Measurements from ENCODE around the gene SHFL.
A peak's percentile ranks its signal among the peaks of the same experiment; 100 is the strongest.

The SHFL gene

GRCh38 chr19:10116866-10117616 lies 30.9 kb downstream of the SHFL start:
- TF ChIP-seq ZNF529 (tag by site-specific recombination; IDR thresholded peaks at IDR 0.05; ENCODE audit: insufficient replicate concordance) = no peak
- TF ChIP-seq PATZ1 (tag by site-specific recombination; IDR thresholded peaks at IDR 0.05) = 0 out of 2 replicates have a peak, but pooled peaks have one; percentile 24
- H3K4me3 ChIP-seq (ENCODE audit: low read depth, low read length) = no peak overlapping the region
- no peak overlapping the region for H3K27ac ChIP-seq (ENCODE audit: extremely low read depth, low read depth, low read length)
- CTCF ChIA-PET = interaction anchor here (0.6 to 1.6 kb wide), 5 partner anchors 18 to 296 kb away, joined by 3 to 11 read pairs (median 4); no protein-coding TSS in a partner anchor
- peaks cover 11 to 62% of the 10 kb centered on the region in 2 experiments for H3K36me3 ChIP-seq (ENCODE audit: control insufficient read depth in 2 of 2, insufficient read depth in 1 of 2, low read length in 2 of 2)
- no peaks in the 10 kb centered on the region for H3K4me1 ChIP-seq (ENCODE audit: control insufficient read depth, insufficient read depth, low read length)
- POLR2A ChIA-PET = interaction anchor here (0.5 to 3.2 kb wide), 3 partner anchors 9 to 52 kb away, joined by 3 to 25 read pairs (median 5); partner anchors contain the start of gene PPAN
- H3K9me3 ChIP-seq (ENCODE audit: control insufficient read depth, insufficient read depth, low read depth, low read length) = no peaks in the 10 kb centered on the region

- no peaks in the 10 kb centered on the region for H3K4me1 ChIP-seq (ENCODE audit: control insufficient read depth, insufficient read depth, low read length)
- CTCF ChIA-PET = interaction anchor here (0.5 to 1.3 kb wide), 6 partner anchors 14 to 1706 kb away, joined by 3 read pairs; partner anchors contain the start of gene MARCHF2
- H3K36me3 ChIP-seq (ENCODE audit: control insufficient read depth in 2 of 2, insufficient read depth in 1 of 2, low read length in 2 of 2) = peaks cover 11 to 53% of the 10 kb centered on the region in 2 experiments
These were observed 32.8 kb downstream of the SHFL start for GRCh38 chr19:10118960-10119359.

GRCh38 chr19:10120538-10121189 lies 34.5 kb downstream of the SHFL start:
- H3K27ac ChIP-seq (ENCODE audit: extremely low read depth, low read depth, low read length) = no peak overlapping the region
- CTCF ChIA-PET = interaction anchor here (0.6 to 1.9 kb wide), 7 partner anchors 9 to 129 kb away, joined by 3 to 16 read pairs (median 4); partner anchors contain the start of gene P2RY11
- H3K9me3 ChIP-seq (ENCODE audit: control insufficient read depth, insufficient read depth, low read depth, low read length) = no peaks in the 10 kb centered on the region
- peaks cover 11 to 43% of the 10 kb centered on the region in 2 experiments for H3K36me3 ChIP-seq (ENCODE audit: control insufficient read depth in 2 of 2, insufficient read depth in 1 of 2, low read length in 2 of 2)
- POLR2A ChIA-PET = interaction anchor here (0.8 to 1.8 kb wide), 3 partner anchors 14 to 73 kb away, joined by 3 to 4 read pairs (median 3); partner anchors contain the start of gene PPAN
- TF ChIP-seq ZNF354C (tag by site-specific recombination; IDR thresholded peaks at IDR 0.05; ENCODE audit: borderline replicate concordance, low read depth) (no peak), MEIS1 (CRISPR knock-in tag; IDR thresholded peaks at IDR 0.05; ENCODE audit: borderline replicate concordance) (no peak), ZNF76 (tag by site-specific recombination; IDR thresholded peaks at IDR 0.05; ENCODE audit: borderline replicate concordance, low read depth) (no peak), ZNF639 (tag by site-specific recombination; IDR thresholded peaks at IDR 0.05) (no peak), ZNF501 (tag by site-specific recombination; IDR thresholded peaks at IDR 0.05) (no peak), ZBTB8A (tag by site-specific recombination; IDR thresholded peaks at IDR 0.05) (no peak), ZNF121 (tag by site-specific recombination; IDR thresholded peaks at IDR 0.05) (peak; percentile 92), ZNF701 (tag by site-specific recombination; IDR thresholded peaks at IDR 0.05) (no peak), ZNF473 (tag by site-specific recombination; IDR thresholded peaks at IDR 0.05) (no peak), MZF1 (tag by site-specific recombination; IDR thresholded peaks at IDR 0.05; ENCODE audit: borderline replicate concordance) (no peak), ZNF366 (tag by site-specific recombination; conservative IDR thresholded peaks at IDR 0.05) (0 out of 2 replicates have a peak, but pooled peaks have one; percentile 14), ZFP69B (tag by site-specific recombination; IDR thresholded peaks at IDR 0.05) (no peak)
- H3K4me3 ChIP-seq (ENCODE audit: low read depth, low read length) = no peak overlapping the region
- no peaks in the 10 kb centered on the region for H3K4me1 ChIP-seq (ENCODE audit: control insufficient read depth, insufficient read depth, low read length)

More at GRCh38 chr19:10118960-10119359, 32.8 kb downstream of the SHFL start:
- H3K27ac ChIP-seq (ENCODE audit: extremely low read depth, low read depth, low read length) = peak overlapping the region; percentile 26; the same call in 1 of the 2 replicates
- no peaks in the 10 kb centered on the region for H3K9me3 ChIP-seq (ENCODE audit: control insufficient read depth, insufficient read depth, low read depth, low read length)
- POLR2A ChIA-PET = interaction anchor here (0.9 to 1.1 kb wide), 3 partner anchors 9 to 13 kb away, joined by 3 read pairs; partner anchors contain the start of gene PPAN
- peak overlapping the region; percentile 95 for H3K4me3 ChIP-seq (ENCODE audit: low read depth, low read length)
- TF ChIP-seq SP2 (tag by site-specific recombination; IDR thresholded peaks at IDR 0.05) (peak; percentile 9; the same call in 1 of the 2 replicates), ZIC2 (tag by site-specific recombination; IDR thresholded peaks at IDR 0.05) (0 out of 2 replicates have a peak, but pooled peaks have one; percentile 19), GLIS1 (tag by site-specific recombination; IDR thresholded peaks at IDR 0.05) (peak; percentile 71)
- TF ChIP-seq, protein P1, sequence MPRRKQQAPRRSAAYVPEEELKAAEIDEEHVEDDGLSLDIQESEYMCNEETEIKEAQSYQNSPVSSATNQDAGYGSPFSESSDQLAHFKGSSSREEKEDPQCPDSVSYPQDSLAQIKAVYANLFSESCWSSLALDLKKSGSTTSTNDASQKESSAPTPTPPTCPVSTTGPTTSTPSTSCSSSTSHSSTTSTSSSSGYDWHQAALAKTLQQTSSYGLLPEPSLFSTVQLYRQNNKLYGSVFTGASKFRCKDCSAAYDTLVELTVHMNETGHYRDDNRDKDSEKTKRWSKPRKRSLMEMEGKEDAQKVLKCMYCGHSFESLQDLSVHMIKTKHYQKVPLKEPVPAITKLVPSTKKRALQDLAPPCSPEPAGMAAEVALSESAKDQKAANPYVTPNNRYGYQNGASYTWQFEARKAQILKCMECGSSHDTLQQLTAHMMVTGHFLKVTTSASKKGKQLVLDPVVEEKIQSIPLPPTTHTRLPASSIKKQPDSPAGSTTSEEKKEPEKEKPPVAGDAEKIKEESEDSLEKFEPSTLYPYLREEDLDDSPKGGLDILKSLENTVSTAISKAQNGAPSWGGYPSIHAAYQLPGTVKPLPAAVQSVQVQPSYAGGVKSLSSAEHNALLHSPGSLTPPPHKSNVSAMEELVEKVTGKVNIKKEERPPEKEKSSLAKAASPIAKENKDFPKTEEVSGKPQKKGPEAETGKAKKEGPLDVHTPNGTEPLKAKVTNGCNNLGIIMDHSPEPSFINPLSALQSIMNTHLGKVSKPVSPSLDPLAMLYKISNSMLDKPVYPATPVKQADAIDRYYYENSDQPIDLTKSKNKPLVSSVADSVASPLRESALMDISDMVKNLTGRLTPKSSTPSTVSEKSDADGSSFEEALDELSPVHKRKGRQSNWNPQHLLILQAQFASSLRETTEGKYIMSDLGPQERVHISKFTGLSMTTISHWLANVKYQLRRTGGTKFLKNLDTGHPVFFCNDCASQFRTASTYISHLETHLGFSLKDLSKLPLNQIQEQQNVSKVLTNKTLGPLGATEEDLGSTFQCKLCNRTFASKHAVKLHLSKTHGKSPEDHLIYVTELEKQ (tag by site-specific recombination; IDR thresholded peaks at IDR 0.05; ENCODE audit: borderline replicate concordance) = no peak

Data from HEK293 (cell line).